Heart right ventricle (tissue), 16 donors: Measurements from ENCODE around the gene LARGE1. TPM values are rescaled to one million over a fixed set of nuclear protein-coding genes. Genes with fewer than 3 reads are reported as not detected.

Source experiments
- ATAC-seq, 8 donors: fragments of 200-7000 bp; cut with Tn5 transposase; one replicate each; pipeline ENCODE4 v1.9.1; 2020; ENCODE audit warnings: mild to moderate bottlenecking in 8 of 8, moderate library complexity in 8 of 8, moderate number of reproducible peaks in 1 of 8
- DNase-seq, 2 donors: peaks; one replicate each; pipeline ENCODE4 v3.0.0-alpha.2; 2020
- H3K27ac ChIP-seq, 10 donors: fragments of 200-600 bp; sonication (generic) in 2 of 10; one replicate each; pipeline versions ENCODE4 v1.5.0 to v1.8.0; 2020 to 2022; ENCODE audit warnings: mild to moderate bottlenecking in 3 of 10
- H3K27me3 ChIP-seq, 7 donors: fragments of 200-600 bp; one replicate each; pipeline ENCODE4 v1.8.0; 2021 to 2022; ENCODE audit warnings: mild to moderate bottlenecking in 2 of 7
- H3K36me3 ChIP-seq, 9 donors: fragments of 200-600 bp; sonication (generic) in 1 of 9; one replicate each; pipeline versions ENCODE4 v1.5.0 to v1.8.0; 2020 to 2022; ENCODE audit warnings: mild to moderate bottlenecking in 2 of 9
- H3K4me1 ChIP-seq, 9 donors: fragments of 200-600 bp; sonication (generic) in 1 of 9; one replicate each; pipeline versions ENCODE4 v1.5.0 to v1.8.0; 2020 to 2022; ENCODE audit warnings: mild to moderate bottlenecking in 4 of 9
- H3K4me3 ChIP-seq, 10 donors: fragments of 200-600 bp; sonication (generic) in 2 of 10; one replicate each; pipeline versions ENCODE4 v1.5.0 to v1.8.0; 2020 to 2022; ENCODE audit warnings: mild to moderate bottlenecking in 7 of 10, moderate library complexity in 2 of 10
- H3K9me3 ChIP-seq, 11 donors: fragments of 200-600 bp in 10 of 11; sonication (generic) in 2 of 11; one replicate each; pipeline versions ENCODE4 v1.5.0 to v1.8.0; 2013 to 2022; ENCODE audit warnings: mild to moderate bottlenecking in 2 of 11, control low read depth in 1 of 11, moderate library complexity in 1 of 11
- CTCF ChIP-seq, 9 donors: fragments of 200-600 bp; sonication (generic) in 2 of 9; IDR thresholded peaks; one replicate each; pipeline versions ENCODE4 v1.5.0 to v1.8.0; 2021 to 2022; ENCODE audit warnings: antibody characterized with exemption in 9 of 9, mild to moderate bottlenecking in 5 of 9, moderate library complexity in 1 of 9
- WGBS, 2 donors: extraction: QIAGEN DNeasy Blood & Tissue Kit; methylation state at CpG; one replicate each; pipeline ENCODE4 v1.1.7; 2013; ENCODE audit warnings: inconsistent platforms in 1 of 2; 5-methylcytosine and 5-hydroxymethylcytosine counted together
- intact Hi-C, 10 donors: fragments of 100-400 bp; cut with DNase I; formaldehyde crosslinking; loops; one replicate each; pipeline versions ENCODE4 v1.11.1 to v1.14.2; 2022
- polyA plus RNA-seq, 2 donors: library from polyadenylated mRNA; stranded (reverse); fragments of 200-250 nt; gene quantifications; one replicate each; pipeline ENCODE4 v1.2.3, GENCODE V29; 2013
- total RNA-seq, 10 donors: library from RNA; stranded (reverse); fragmentation: NEBNext Ultra II Directional in 3 of 10; extraction: Animal tissue kit (Norgen Biotek cat#: 25700) in 3 of 10; gene quantifications; one replicate each; pipeline versions ENCODE4 v1.2.1 to v1.2.4, GENCODE V29; 2021 to 2023
- donor health status: Arrhythmogenic right ventricular cardiomyopathy.
- donor health status: ischemic (EF 13 %, LVEDD 7.1; RV severe dilation, severe dysfunction).
- donor health status: healthy with polysubstance abuse.
- donor health status: DM: no; HTN: yes; CAD: no.
- donor health status: DM: no; HTN: no; CAD: no.
- donor health status: ischemic (EF 25% LVEDD 6.9; RV normal size, moderate dysfunction).
- donor health status: ischemic (EF 25% LVEDD 5.7; RV mildly dilated, moderate dysfunction).
- donor health status: healthy.
- donor health status: DM: yes; HTN: yes; CAD: no.
- donor health status: Ischemic cardiomyopathy.
- donor health status: ischemic (EF 35%, LVEDD 5.7; RV mildly dilated, moderate dysfunction).
- donor health status: nonischemic (EF 11% LVEDD 7.7; RV severe dilation, severe dysfunction).
- donor health status: DM: yes; HTN: yes; CAD: no.
- donor health status: PGD.
- donor health status: ischemic (EF 29% LVEDD 5.4; RV normal size, mild dysfunction).
- donor health status: nonischemic (EF 23%, LVEDD 6.1; RV moderate dilation, normal function).

The LARGE1 gene
- total and polyA plus RNA-seq, 12 donors: 33.7 to 184 (median 144) TPM

- Histone ChIP-seq H3K9me3 (peaks cover 0 to 3% (median 0%) of the 10 kb centered on the region in 11 donors), H3K36me3 (peaks cover 0 to 12% (median 0%) of the 10 kb centered on the region in 9 donors), H3K4me3 (no peak overlapping the region), H3K27me3 (no peaks in the 10 kb centered on the region), H3K4me1 (peaks cover 4 to 28% (median 17%) of the 10 kb centered on the region in 9 donors), H3K27ac (no peak overlapping the region)
- DNase-seq (no peak), ATAC-seq (no peak)
- no peak for TF ChIP-seq CTCF (IDR thresholded peaks at IDR 0.05)
- intact Hi-C loops: no loop called here
These were observed 161.3 kb downstream of the LARGE1 start for GRCh38 chr22:33758961-33759360.

- H3K27me3 ChIP-seq: no peaks in the 10 kb centered on the region
- peak overlapping the region in 8 of 10 donors; percentile 3 to 61 (median 50) for H3K27ac ChIP-seq
- no peak overlapping the region for H3K4me3 ChIP-seq
- WGBS, 2 donors: 53 to 57% methylated on average over 9 of the region's 9 CpGs
- H3K36me3 ChIP-seq: peaks cover 0 to 12% (median 0%) of the 10 kb centered on the region in 9 donors
- ATAC-seq (peak; percentile 39 to 74 (median 48)), DNase-seq (no peak)
- H3K4me1 ChIP-seq: peaks cover 4 to 28% (median 17%) of the 10 kb centered on the region in 9 donors
- peaks cover 0 to 10% (median 0%) of the 10 kb centered on the region in 11 donors for H3K9me3 ChIP-seq
- intact Hi-C loops: no loop called here
- TF ChIP-seq CTCF (IDR thresholded peaks at IDR 0.05): no peak
These were observed 162.3 kb downstream of the LARGE1 start for GRCh38 chr22:33757802-33758483.

GRCh38 chr22:33757041-33757801 lies 163.1 kb downstream of the LARGE1 start:
- Histone ChIP-seq H3K36me3 (peaks cover 0 to 12% (median 0%) of the 10 kb centered on the region in 9 donors), H3K27ac (peak overlapping the region in 9 of 10 donors; percentile 2 to 61 (median 50)), H3K9me3 (peaks cover 0 to 11% (median 0%) of the 10 kb centered on the region in 11 donors), H3K27me3 (no peaks in the 10 kb centered on the region), H3K4me3 (no peak overlapping the region), H3K4me1 (peaks cover 4 to 28% (median 17%) of the 10 kb centered on the region in 9 donors)
- no peak for TF ChIP-seq CTCF (IDR thresholded peaks at IDR 0.05)
- ATAC-seq (peak in 3 of 8 donors; percentile 24 to 49 (median 44)), DNase-seq (no peak)
- WGBS, 2 donors: 50 to 65% methylated on average over 15 of the region's 15 CpGs
- intact Hi-C loops: no loop called here

GRCh38 chr22:33756508-33756949 lies 163.7 kb downstream of the LARGE1 start:
- DNase-seq: peak in 1 of 2 donors; percentile 18
- Histone ChIP-seq H3K4me1 (peaks cover 4 to 28% (median 17%) of the 10 kb centered on the region in 9 donors), H3K9me3 (peaks cover 0 to 15% (median 0%) of the 10 kb centered on the region in 11 donors), H3K27me3 (no peaks in the 10 kb centered on the region), H3K27ac (peak overlapping the region in 6 of 10 donors; percentile 26 to 61 (median 51)), H3K36me3 (peaks cover 0 to 12% (median 0%) of the 10 kb centered on the region in 9 donors), H3K4me3 (no peak overlapping the region)
- intact Hi-C loops: no loop called here
- ATAC-seq: peak in 7 of 8 donors; percentile 38 to 88 (median 76)
- WGBS, 2 donors: 50 to 67% methylated on average over 10 of the region's 10 CpGs
- peak in 3 of 9 donors; percentile 8 to 36 (median 10) for TF ChIP-seq CTCF (IDR thresholded peaks at IDR 0.05)
